ENCODE results near the gene NAIF1. TPM values are rescaled to one million over a fixed set of nuclear protein-coding genes. Genes with fewer than 3 reads are reported as not detected.
A peak's percentile ranks its signal among the peaks of the same experiment; 100 is the strongest.

The NAIF1 gene
- total and polyA plus RNA-seq, 4 donors = 7.2 to 13.3 (median 11.0) TPM

DNA sequence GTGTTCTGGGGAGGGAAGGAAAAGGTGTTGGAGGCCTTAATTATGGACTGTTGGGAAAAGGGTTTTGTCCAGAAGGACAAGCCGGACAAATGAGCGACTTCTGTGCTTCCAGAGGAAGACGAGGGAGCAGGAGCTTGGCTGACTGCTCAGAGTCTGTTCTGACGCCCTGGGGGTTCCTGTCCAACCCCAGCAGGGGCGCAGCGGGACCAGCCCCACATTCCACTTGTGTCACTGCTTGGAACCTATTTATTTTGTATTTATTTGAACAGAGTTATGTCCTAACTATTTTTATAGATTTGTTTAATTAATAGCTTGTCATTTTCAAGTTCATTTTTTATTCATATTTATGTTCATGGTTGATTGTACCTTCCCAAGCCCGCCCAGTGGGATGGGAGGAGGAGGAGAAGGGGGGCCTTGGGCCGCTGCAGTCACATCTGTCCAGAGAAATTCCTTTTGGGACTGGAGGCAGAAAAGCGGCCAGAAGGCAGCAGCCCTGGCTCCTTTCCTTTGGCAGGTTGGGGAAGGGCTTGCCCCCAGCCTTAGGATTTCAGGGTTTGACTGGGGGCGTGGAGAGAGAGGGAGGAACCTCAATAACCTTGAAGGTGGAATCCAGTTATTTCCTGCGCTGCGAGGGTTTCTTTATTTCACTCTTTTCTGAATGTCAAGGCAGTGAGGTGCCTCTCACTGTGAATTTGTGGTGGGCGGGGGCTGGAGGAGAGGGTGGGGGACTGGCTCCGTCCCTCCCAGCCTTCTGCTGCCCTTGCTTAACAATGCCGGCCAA is 41.3 kb upstream of the NAIF1 start:
- no peaks in the 10 kb centered on the region for H3K9me3 ChIP-seq (ENCODE audit: control insufficient read depth, insufficient read depth, low read length)
- H3K27ac ChIP-seq (ENCODE audit: low read depth, low read length) = no peak overlapping the region
- H3K27me3 ChIP-seq (ENCODE audit: control insufficient read depth, insufficient read depth, low read length) = no peaks in the 10 kb centered on the region
- WGBS (ENCODE audit: insufficient coverage) = 74% methylated on average over 7 of the region's 15 CpGs
- H3K4me1 ChIP-seq (ENCODE audit: control insufficient read depth, insufficient read depth, low read length) = peaks cover 17% of the 10 kb centered on the region
- H3K36me3 ChIP-seq (ENCODE audit: control insufficient read depth, insufficient read depth, low read length) = peaks cover 70% of the 10 kb centered on the region
- no peak for DNase-seq (ENCODE audit: low read depth in 4 of 6, low spot score in 6 of 6)
- H3K4me3 ChIP-seq (ENCODE audit: low read depth, low read length) = no peak overlapping the region

- peaks cover 72% of the 10 kb centered on the region for H3K36me3 ChIP-seq (ENCODE audit: control insufficient read depth, insufficient read depth, low read length)
- no peaks in the 10 kb centered on the region for H3K27me3 ChIP-seq (ENCODE audit: control insufficient read depth, insufficient read depth, low read length)
- DNase-seq (ENCODE audit: low read depth in 4 of 6, low spot score in 6 of 6) = no peak
- no peak overlapping the region for H3K4me3 ChIP-seq (ENCODE audit: low read depth, low read length)
- WGBS (ENCODE audit: insufficient coverage) = 82% methylated on average over 14 of the region's 18 CpGs
- peaks cover 24% of the 10 kb centered on the region for H3K4me1 ChIP-seq (ENCODE audit: control insufficient read depth, insufficient read depth, low read length)
- no peaks in the 10 kb centered on the region for H3K9me3 ChIP-seq (ENCODE audit: control insufficient read depth, insufficient read depth, low read length)
- no peak overlapping the region for H3K27ac ChIP-seq (ENCODE audit: low read depth, low read length)
Observed at GRCh38 chr9:128107468-128108268, 40.5 kb upstream of the NAIF1 start.

DNA sequence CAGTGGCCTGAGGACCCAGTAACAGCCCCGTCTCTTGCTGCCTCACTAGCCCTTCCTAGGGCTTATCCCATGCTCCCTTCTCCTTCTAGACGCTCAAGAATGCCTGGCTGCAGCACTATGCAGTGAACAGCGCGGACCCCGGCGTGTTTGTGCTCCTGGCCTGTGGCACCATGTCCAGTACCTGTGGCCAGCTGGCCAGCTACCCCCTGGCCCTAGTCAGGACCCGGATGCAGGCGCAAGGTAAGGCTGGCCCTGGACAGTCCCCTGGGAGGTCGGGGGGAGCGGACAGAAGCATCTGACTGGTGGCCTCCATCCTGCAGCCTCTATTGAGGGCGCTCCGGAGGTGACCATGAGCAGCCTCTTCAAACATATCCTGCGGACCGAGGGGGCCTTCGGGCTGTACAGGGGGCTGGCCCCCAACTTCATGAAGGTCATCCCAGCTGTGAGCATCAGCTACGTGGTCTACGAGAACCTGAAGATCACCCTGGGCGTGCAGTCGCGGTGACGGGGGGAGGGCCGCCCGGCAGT is 39.9 kb upstream of the NAIF1 start:
- H3K27ac ChIP-seq (ENCODE audit: low read depth, low read length) = no peak overlapping the region
- H3K27me3 ChIP-seq (ENCODE audit: control insufficient read depth, insufficient read depth, low read length) = no peaks in the 10 kb centered on the region
- no peak overlapping the region for H3K4me3 ChIP-seq (ENCODE audit: low read depth, low read length)
- 96% methylated on average over 23 of the region's 23 CpGs for WGBS (ENCODE audit: insufficient coverage)
- DNase-seq (ENCODE audit: low read depth in 4 of 6, low spot score in 6 of 6) = no peak
- H3K36me3 ChIP-seq (ENCODE audit: control insufficient read depth, insufficient read depth, low read length) = peaks cover 78% of the 10 kb centered on the region
- peaks cover 28% of the 10 kb centered on the region for H3K4me1 ChIP-seq (ENCODE audit: control insufficient read depth, insufficient read depth, low read length)
- no peaks in the 10 kb centered on the region for H3K9me3 ChIP-seq (ENCODE audit: control insufficient read depth, insufficient read depth, low read length)

- Histone ChIP-seq H3K27me3 (ENCODE audit: control insufficient read depth, insufficient read depth, low read length) (no peaks in the 10 kb centered on the region), H3K27ac (ENCODE audit: low read depth, low read length) (no peak overlapping the region), H3K4me1 (ENCODE audit: control insufficient read depth, insufficient read depth, low read length) (peaks cover 34% of the 10 kb centered on the region), H3K4me3 (ENCODE audit: low read depth, low read length) (no peak overlapping the region), H3K9me3 (ENCODE audit: control insufficient read depth, insufficient read depth, low read length) (no peaks in the 10 kb centered on the region), H3K36me3 (ENCODE audit: control insufficient read depth, insufficient read depth, low read length) (peaks cover 85% of the 10 kb centered on the region)
- WGBS (ENCODE audit: insufficient coverage) = 96% methylated on average over 22 of the region's 23 CpGs
- no peak for DNase-seq (ENCODE audit: low read depth in 4 of 6, low spot score in 6 of 6)
Observed at GRCh38 chr9:128106181-128106939, 39.2 kb upstream of the NAIF1 start.

DNA sequence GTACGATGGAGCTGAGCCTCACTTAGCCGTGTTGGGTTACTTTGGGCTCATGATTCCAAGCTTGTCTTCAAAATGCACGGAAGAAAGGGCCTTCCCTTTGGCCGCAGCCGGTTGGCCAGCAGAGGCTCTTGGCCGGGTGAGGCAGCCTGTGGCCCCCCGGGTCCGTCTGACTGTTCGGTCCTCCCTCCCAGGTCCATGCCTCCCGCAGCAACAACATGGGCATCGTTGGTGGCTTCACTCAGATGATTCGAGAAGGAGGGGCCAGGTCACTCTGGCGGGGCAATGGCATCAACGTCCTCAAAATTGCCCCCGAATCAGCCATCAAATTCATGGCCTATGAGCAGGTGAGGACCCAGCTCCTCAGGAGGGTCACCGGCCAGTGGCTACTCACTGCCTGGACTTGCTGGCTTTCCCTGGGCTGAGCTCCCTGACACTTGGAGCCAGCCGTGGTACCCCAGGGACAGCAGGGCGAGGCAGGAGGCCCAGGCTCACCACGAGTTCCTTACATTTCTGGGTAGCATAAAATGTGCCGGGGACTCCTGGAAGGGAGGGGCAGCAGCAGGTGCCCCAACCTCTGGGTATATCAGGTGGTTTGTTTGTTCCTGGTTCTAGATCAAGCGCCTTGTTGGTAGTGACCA is 38.5 kb upstream of the NAIF1 start:
- H3K27me3 ChIP-seq (ENCODE audit: control insufficient read depth, insufficient read depth, low read length) = no peaks in the 10 kb centered on the region
- no peak overlapping the region for H3K4me3 ChIP-seq (ENCODE audit: low read depth, low read length)
- H3K4me1 ChIP-seq (ENCODE audit: control insufficient read depth, insufficient read depth, low read length) = peaks cover 41% of the 10 kb centered on the region
- no peak overlapping the region for H3K27ac ChIP-seq (ENCODE audit: low read depth, low read length)
- no peak for DNase-seq (ENCODE audit: low read depth in 4 of 6, low spot score in 6 of 6)
- H3K36me3 ChIP-seq (ENCODE audit: control insufficient read depth, insufficient read depth, low read length) = peaks cover 92% of the 10 kb centered on the region
- no peaks in the 10 kb centered on the region for H3K9me3 ChIP-seq (ENCODE audit: control insufficient read depth, insufficient read depth, low read length)
- 89% methylated on average over 21 of the region's 21 CpGs for WGBS (ENCODE audit: insufficient coverage)

- H3K36me3 ChIP-seq (ENCODE audit: control insufficient read depth, insufficient read depth, low read length) = peaks cover 94% of the 10 kb centered on the region
- no peak overlapping the region for H3K4me3 ChIP-seq (ENCODE audit: low read depth, low read length)
- H3K27ac ChIP-seq (ENCODE audit: low read depth, low read length) = no peak overlapping the region
- WGBS (ENCODE audit: insufficient coverage) = 48% methylated on average over 6 of the region's 6 CpGs
- H3K4me1 ChIP-seq (ENCODE audit: control insufficient read depth, insufficient read depth, low read length) = peaks cover 56% of the 10 kb centered on the region
- no peaks in the 10 kb centered on the region for H3K9me3 ChIP-seq (ENCODE audit: control insufficient read depth, insufficient read depth, low read length)
- peak in 1 of 6 donors; percentile 58 for DNase-seq (ENCODE audit: low read depth in 4 of 6, low spot score in 6 of 6)
- H3K27me3 ChIP-seq (ENCODE audit: control insufficient read depth, insufficient read depth, low read length) = no peaks in the 10 kb centered on the region
Observed at GRCh38 chr9:128104171-128104618, 37.1 kb upstream of the NAIF1 start.

- no peak for DNase-seq (ENCODE audit: low read depth in 4 of 6, low spot score in 6 of 6)
- Histone ChIP-seq H3K27ac (ENCODE audit: low read depth, low read length) (no peak overlapping the region), H3K4me1 (ENCODE audit: control insufficient read depth, insufficient read depth, low read length) (peaks cover 59% of the 10 kb centered on the region), H3K4me3 (ENCODE audit: low read depth, low read length) (no peak overlapping the region), H3K27me3 (ENCODE audit: control insufficient read depth, insufficient read depth, low read length) (no peaks in the 10 kb centered on the region), H3K9me3 (ENCODE audit: control insufficient read depth, insufficient read depth, low read length) (no peaks in the 10 kb centered on the region), H3K36me3 (ENCODE audit: control insufficient read depth, insufficient read depth, low read length) (peaks cover 93% of the 10 kb centered on the region)
- 72% methylated on average over 8 of the region's 8 CpGs for WGBS (ENCODE audit: insufficient coverage)
Observed at GRCh38 chr9:128103589-128103962, 36.5 kb upstream of the NAIF1 start.

DNA sequence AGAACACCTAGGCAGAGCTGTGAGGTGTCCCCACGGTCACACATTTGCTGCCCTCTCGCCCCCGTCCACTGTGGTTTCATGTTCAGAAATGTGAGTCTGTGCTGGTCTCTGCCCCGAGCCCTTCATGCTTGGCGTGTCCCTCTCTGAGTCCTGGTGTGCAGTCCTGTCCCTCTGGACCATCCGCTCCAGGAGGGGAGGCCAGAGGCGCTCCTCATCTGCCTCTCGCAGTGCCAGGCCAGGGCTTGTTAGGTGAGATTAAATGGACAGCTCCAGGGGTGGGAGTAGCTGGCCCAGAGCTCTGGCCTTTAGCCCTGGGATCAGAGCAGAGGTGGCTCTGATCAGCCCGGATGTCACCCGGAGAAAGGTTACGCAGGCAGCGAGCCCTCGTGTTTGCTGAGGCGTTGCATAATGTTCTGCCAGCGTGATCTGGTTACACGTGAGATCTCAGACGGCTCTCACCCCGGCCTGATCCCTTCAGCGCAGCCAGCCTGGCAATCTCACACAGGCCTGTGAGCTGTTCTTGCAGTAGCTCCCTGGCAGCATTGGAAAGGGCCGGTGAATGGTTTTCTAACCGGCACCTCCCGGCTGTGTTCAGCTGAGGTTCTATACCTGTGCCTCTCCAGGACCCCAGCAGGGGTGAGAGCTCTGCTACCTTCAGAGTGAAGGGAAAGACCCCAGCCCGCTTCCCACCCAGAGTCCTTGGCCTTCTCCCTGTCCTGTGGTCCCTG is 35.9 kb upstream of the NAIF1 start:
- WGBS (ENCODE audit: insufficient coverage) = 89% methylated on average over 22 of the region's 23 CpGs
- no peak overlapping the region for H3K4me3 ChIP-seq (ENCODE audit: low read depth, low read length)
- no peak for DNase-seq (ENCODE audit: low read depth in 4 of 6, low spot score in 6 of 6)
- no peaks in the 10 kb centered on the region for H3K27me3 ChIP-seq (ENCODE audit: control insufficient read depth, insufficient read depth, low read length)
- no peaks in the 10 kb centered on the region for H3K9me3 ChIP-seq (ENCODE audit: control insufficient read depth, insufficient read depth, low read length)
- no peak overlapping the region for H3K27ac ChIP-seq (ENCODE audit: low read depth, low read length)
- H3K4me1 ChIP-seq (ENCODE audit: control insufficient read depth, insufficient read depth, low read length) = peaks cover 60% of the 10 kb centered on the region
- peaks cover 87% of the 10 kb centered on the region for H3K36me3 ChIP-seq (ENCODE audit: control insufficient read depth, insufficient read depth, low read length)
